ENCODE data around the gene SDK1. TPM values are rescaled to one million over a fixed set of nuclear protein-coding genes. Genes with fewer than 3 reads are reported as not detected.
A peak's percentile ranks its signal among the peaks of the same experiment; 100 is the strongest.
"Not testable (repeated sequence)": the region's sequence is repeated elsewhere in the genome, so short reads cannot be mapped to it uniquely, and the experiment has no call there.

SDK1 gene
- total and polyA plus RNA-seq, 11 donors: 2.2 to 5.8 (median 3.4) TPM

- no peak for TF ChIP-seq CTCF (IDR thresholded peaks at IDR 0.05)
- no peak for TF ChIP-seq POLR2A (IDR thresholded peaks at IDR 0.05)
- WGBS, 4 donors: 87 to 93% (median 89%) methylated on average over 2 of the region's 2 CpGs
- no peaks in the 10 kb centered on the region for H3K9me3 ChIP-seq
- intact Hi-C loops (cut with DNase I): no loop called here
- no peaks in the 10 kb centered on the region for H3K4me1 ChIP-seq
- no peak overlapping the region for H3K4me3 ChIP-seq
- no peaks in the 10 kb centered on the region for H3K36me3 ChIP-seq
- no peak for ATAC-seq
- DNase-seq: no peak
- no peaks in the 10 kb centered on the region for H3K27me3 ChIP-seq
- H3K27ac ChIP-seq: no peak overlapping the region
Measured at GRCh38 chr7:3748389-3748788, 447.3 kb downstream of the SDK1 start.

GRCh38 chr7:3753868-3754267, 452.8 kb downstream of the SDK1 start:
- Histone ChIP-seq H3K36me3 (no peaks in the 10 kb centered on the region), H3K4me3 (no peak overlapping the region), H3K27me3 (no peaks in the 10 kb centered on the region), H3K4me1 (no peaks in the 10 kb centered on the region), H3K9me3 (no peaks in the 10 kb centered on the region), H3K27ac (no peak overlapping the region)
- intact Hi-C loops (cut with DNase I): no loop called here
- WGBS, 4 donors: 96 to 99% (median 98%) methylated on average over 1 of the region's 1 CpG
- ATAC-seq (no peak), DNase-seq (no peak)
- TF ChIP-seq POLR2A (IDR thresholded peaks at IDR 0.05) (no peak), CTCF (IDR thresholded peaks at IDR 0.05) (no peak)

GRCh38 chr7:3754493-3755341, 453.7 kb downstream of the SDK1 start:
- H3K4me3 ChIP-seq: no peak overlapping the region
- WGBS, 4 donors: 43 to 50% (median 49%) methylated on average over 15 of the region's 15 CpGs
- TF ChIP-seq CTCF (IDR thresholded peaks at IDR 0.05): no peak
- TF ChIP-seq POLR2A (IDR thresholded peaks at IDR 0.05): no peak
- H3K27me3 ChIP-seq: no peaks in the 10 kb centered on the region
- H3K27ac ChIP-seq: peak overlapping the region in 2 of 12 donors; percentile 37 to 38
- H3K9me3 ChIP-seq: no peaks in the 10 kb centered on the region
- no peaks in the 10 kb centered on the region for H3K4me1 ChIP-seq
- H3K36me3 ChIP-seq: no peaks in the 10 kb centered on the region
- DNase-seq: peak in 1 of 5 donors; percentile 27
- intact Hi-C loops (cut with DNase I): no loop called here
- ATAC-seq: peak in 2 of 4 donors; percentile 50 to 55

GRCh38 chr7:3755778-3756453, 454.9 kb downstream of the SDK1 start:
- H3K27me3 ChIP-seq; DNase-seq; H3K27ac ChIP-seq; intact Hi-C loops (cut with DNase I); H3K36me3 ChIP-seq; ATAC-seq; H3K9me3 ChIP-seq; H3K4me3 ChIP-seq; H3K4me1 ChIP-seq: not testable (repeated sequence)
- WGBS, 4 donors: 92 to 94% (median 94%) methylated on average over 8 of the region's 8 CpGs
